ENCODE results near the gene RFPL1.

RFPL1 gene

DNA sequence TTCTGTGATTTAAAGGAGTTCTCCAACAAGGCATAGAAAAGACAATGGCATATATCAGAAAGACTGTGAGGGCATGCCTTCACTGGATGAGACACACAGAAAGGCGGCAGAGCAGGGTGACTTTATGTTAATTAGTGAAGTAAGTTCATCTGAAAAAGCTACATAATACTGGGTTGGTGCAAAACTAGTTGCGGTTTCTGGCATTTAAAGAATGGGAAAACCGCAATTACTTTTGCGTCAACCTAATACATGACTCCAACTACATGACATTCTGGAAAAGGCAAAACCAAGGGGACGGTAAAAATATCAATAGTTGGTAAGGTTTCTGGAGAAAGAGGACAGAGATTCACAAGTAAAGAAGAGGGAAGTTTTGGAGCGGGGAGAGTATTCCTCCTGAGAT is 5.1 kb downstream of the RFPL1 start:
- no peak for DNase-seq (ENCODE audit: low read depth)

DNA sequence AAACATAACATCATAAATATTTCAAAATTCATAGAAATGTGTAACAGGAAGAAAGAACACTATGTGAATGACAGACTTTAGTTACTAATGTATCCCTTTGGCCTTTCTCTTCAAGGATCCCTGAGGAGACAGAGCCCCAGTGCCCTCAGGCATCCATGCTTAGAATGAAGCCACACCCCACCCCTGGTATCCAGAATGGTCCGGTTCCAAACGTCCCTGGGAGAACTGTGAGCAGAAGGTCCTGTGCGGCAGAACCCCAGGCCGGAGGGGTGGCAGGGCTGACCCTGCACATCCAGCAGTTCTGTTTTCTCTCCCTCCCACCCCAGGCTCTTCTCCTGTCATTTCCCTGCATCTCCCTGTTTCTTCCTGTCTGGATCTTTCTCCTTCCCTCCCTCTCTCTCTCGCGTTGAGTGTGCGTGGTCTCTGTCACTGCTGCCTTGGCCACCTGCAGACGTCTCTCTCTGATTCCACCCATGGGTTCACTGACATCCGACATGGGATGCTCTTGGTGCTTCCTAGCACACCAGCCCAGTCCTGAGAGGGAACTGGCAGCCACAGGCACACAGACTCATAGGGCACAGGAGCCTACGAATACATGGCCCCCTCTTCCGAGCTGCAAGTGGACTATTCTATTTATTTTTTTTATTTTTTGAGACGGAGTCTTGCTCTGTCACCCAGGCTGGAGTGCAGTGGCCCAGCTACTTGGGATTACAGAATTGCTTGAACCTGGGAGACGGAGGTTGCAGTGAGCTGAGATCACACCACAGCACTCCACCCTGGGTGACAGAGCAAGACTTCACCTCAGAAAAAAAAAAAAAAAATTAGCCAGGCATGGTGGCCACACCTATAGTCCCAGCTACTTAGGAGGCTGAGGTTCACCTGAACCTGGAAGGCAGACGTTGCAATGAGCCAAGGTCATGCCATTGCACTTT is 5.7 kb downstream of the RFPL1 start:
- no peak for DNase-seq (ENCODE audit: low read depth)

DNA sequence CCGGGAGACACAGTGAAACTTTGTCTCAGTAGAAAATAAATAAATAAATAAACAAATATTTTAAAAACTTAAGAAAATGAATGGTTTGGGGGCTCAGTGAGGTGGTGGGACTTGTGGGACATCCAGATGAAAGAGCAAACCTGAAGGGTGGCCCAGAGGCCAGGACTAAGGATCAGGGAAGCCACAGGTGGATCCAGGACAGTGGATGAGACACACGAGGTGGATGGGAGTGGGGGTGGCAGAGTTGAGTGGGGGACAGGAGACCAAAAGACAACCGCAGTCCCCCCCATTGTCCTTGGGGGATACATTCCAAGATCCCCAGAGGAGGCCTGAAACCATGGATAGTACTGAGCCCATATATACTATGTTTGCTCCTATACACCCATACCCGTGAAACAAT is 7.1 kb downstream of the RFPL1 start:
- DNase-seq (ENCODE audit: low read depth): no peak

DNA sequence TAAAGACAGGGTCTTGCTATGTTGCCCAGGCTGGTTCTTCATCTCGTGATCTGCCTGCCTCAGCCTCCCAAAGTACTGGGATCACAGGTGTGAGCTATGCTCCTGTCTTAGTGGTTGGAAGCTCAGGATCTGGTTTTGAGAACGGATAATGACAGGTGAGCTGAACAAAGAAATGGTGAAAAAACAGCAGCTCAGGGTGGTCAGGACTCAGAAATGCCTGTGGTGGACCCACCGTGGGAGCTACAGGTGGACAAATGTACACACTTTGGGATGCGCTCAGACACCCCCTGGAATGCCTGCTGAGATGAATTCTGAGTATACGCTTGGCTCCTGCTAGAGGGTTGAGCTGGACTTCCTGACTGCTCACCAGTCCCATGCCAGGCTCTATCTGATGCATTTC is 9.5 kb downstream of the RFPL1 start:
- no peak for DNase-seq (ENCODE audit: low read depth)

DNA sequence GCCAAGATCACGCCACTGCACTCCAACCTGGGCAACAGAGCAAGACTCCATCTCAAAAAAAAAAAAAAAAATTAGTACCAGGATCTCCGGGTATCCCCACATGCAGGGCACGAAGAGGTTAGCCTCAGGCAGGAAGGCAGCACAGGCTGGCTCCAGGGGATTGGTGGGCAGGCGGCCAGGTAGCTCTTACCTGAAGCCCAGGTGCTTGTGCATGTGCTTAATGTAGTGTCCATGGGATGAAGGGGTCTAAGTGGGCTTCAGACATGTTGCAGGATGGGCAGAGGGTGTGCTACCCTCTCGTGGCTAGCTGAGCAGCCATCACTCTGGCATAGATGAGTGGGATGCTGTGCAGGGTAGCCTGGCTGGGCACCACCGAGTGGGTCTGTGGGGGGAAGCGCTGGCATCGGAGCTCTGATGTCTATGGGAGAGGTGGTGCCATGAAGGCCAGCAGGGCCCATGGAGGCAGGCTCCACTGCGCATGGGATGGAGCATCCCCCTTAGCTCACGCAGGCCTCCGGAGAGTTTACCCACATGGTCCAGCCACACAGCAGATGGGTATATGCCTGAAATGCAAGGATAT is 11.0 kb downstream of the RFPL1 start:
- no peak for DNase-seq (ENCODE audit: low read depth)

DNA sequence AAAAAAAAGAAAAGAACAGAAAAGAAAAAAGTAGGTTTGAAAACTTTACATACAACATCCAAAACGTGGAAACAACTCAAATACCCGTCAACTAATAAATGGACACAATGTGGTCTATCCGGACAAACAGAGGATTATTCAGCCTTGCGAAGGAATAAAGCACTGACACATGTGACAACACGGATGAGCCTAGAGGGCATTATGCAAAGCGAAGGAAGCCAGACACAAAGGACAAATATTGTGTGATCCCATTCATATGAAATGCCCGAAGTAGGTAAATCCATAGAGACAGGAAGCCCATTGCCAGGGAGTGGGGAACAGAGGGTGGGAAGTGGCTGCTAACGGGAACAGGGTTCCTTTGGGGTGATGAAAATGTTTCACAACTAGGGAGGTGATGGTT is 11.8 kb downstream of the RFPL1 start:
- no peak for DNase-seq (ENCODE audit: low read depth)

DNA sequence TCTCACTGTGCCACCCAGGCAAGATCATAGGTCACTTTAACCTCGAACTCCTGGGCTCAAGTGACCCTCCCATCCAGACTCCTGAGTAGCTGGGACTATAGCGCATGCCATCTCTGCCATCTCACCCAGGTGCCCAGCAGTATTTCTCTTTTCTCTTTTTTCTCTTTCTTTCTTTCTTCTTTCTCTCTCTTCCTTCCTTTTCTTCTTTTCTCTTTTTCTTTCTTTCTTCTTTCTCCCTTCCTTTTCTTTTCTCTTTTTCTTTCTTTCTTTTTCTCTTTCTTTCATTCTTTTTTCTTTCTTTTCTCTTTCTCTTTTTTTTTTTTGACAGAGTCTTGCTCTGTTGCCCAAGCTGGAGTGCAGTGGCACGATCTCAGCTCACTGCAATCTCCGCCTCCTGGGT is 13.5 kb downstream of the RFPL1 start:
- no peak for DNase-seq (ENCODE audit: low read depth)

DNA sequence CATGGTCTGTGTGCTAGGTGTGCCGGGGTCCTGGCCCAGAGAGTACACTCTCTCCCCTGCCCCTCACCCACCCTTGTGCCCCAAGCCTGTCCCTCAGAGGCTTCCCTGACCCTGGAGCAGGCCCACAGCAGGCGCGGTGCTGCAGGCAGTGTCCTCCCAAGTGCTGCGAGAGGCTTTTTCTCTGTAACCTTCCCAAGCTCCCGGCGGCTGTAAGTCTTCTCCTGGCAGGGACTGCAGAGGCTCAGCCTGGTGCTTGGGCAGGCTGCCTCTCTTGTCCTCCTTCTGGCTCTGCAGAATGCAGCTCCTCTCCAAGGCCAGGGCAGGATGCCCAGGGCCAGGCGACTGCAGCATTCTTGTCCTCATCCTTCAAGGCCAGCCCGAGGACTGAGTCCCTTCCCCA is 15.9 kb downstream of the RFPL1 start:
- no peak for DNase-seq (ENCODE audit: low read depth)

DNA sequence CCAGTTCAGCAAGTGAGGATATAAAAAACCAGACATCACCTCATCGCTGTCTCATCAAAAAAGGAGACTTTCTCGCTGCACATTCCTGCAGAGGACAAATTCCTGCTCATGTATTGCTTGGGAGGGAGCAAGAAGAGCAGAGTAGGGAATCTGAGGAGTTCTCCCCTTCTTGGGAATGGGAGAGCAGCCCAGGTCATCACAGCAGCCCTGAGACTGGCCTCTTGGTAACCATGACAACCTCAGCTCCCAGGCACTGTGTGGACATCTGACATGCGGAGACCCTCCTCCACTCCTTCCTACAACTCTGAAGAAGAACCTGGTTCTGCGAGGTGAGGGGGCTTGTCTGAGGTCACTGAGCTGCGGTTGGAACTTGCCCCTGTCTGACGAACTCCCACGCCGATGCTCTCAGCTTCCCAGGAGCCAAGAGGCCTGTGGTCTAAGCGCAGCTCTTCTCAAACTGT is 17.9 kb downstream of the RFPL1 start:
- DNase-seq (ENCODE audit: low read depth): no peak

DNA sequence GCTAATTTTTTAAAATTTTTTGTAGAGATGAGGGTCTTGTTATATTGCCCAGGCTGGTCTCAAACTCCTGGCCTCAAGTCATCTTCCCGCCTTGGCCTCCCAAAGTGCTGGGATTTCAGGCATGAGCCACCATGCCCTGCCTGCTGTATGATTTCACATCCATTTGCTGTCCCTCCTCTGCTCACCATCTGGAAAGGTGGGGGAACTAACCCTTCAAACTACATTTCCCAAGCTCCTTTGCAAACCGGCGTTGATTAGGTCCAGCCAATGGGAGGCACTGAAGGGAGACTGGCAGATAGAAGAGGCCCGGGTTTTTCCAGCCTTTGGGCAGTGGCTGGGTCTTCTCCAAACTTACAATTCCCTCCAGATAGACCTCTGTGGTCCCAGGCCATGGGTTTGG is 19.3 kb downstream of the RFPL1 start:
- no peak for DNase-seq (ENCODE audit: low read depth)

DNA sequence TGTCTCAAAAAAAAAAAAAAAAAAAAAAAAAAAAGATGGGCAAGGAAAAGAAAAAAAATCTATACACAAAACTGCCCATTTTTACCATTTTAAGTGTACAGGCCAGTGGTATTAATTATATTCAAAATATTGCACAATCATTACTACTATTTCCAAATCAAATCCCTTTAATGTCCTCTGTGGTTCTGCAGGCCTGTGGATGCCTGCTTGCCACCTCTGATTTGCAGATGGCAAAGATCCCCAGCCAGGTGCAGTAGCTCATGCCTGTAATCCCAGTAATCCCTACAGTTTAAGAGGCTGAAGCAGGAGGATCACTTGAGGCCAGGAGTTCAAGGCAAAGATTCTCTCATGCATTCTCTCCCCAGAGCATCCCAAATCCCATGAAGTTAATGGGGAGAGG is 20.2 kb downstream of the RFPL1 start:
- no peak for DNase-seq (ENCODE audit: low read depth)

DNA sequence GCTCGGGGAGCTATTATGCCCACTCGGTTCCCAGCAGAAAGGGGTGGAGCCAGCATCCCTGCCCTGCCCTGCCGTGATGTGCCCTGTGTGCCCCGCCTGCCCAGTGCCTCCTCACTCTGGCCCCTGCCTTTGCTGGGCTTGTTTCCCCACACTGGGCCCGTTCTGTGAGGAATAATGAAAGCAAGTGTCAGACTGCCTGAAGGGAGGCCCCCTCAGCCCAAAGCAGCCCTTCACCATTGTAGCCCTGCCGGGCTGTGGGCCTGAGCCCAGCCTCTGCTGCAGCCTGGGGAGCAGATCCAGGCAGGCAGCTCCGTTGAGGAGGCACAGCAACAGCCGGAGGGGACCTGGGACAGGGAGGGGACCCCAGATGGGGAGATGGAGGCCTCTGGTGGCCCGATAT is 21.4 kb downstream of the RFPL1 start:
- no peak for DNase-seq (ENCODE audit: low read depth)

DNA sequence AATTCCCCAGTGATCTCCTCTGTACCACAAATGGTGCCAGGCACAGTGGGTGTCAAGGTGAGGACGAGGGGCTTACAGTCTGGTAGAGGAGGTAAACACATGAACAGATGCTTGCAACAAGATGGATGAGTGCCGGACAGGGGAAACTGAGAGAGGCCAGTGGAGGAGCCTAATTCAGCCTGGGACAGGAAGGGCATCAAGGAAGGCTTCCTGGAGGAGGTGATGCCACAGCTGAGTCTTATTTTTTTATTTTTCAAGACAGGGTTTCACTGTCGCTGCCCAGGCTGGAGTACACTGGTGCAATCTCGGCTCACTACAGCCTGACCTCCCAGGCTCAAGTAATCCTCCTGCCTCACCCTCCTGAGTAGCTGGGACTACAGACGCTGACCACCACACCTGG is 22.9 kb downstream of the RFPL1 start:
- no peak for DNase-seq (ENCODE audit: low read depth)

DNA sequence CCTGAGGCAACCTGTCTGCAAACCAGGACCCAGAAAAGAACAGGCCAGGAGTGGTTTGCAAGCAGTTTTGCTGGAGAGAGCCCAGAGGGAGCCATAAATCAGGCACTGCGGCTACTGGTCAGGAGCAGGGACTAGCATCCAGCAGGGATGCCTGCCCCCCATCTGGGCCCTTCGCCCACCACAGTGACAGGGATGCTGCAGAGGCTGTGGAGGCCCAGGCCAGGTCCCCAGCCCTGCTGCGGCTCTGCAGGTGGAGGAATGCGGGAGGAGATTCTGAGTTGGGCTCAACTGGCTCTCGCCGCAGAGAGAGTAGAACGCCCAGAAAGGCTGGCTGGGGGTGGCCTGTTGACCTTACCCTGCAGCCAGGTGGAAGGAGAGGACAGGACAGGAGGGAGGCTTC is 25.2 kb downstream of the RFPL1 start:
- DNase-seq (ENCODE audit: low read depth): no peak

DNA sequence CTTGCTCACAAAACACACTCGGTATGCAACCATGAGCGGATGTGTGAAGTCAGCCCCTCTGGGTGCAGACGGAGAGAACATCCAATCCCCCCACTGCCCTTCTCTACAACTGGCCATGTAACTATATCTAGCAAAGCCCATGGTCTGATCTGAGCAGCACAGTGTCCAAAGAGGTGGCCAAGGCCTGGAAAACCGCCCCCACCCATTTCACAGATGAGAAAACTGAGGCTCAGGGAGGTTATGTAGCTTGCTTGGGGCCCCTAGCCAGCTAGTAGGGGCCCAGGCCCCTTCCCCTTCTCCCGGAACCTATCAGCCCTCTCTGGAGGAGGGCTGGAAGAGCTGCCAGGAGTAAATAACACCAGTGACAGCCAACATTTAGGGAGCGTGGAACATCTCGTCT is 26.2 kb downstream of the RFPL1 start:
- DNase-seq (ENCODE audit: low read depth): no peak

DNA sequence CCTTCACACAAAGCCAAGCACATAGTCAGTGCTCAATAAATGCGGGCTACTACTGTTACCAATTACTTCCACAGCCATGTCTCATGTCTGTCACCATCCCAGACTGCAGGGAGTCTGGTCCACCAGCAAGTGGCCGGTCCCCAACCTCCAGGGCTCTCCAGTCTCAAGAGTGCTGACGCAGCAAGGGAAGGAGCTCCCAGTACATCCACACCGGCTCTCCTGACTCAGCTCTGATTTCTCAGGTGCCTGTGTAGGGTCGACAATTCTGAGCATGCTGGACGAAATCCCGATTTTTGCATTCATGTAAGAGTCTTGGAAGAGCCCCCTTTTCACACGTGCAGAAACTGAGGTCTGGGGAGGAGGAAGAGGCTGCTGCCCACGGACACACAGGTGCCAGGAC is 31.4 kb downstream of the RFPL1 start:
- no peak for DNase-seq (ENCODE audit: low read depth)

DNA sequence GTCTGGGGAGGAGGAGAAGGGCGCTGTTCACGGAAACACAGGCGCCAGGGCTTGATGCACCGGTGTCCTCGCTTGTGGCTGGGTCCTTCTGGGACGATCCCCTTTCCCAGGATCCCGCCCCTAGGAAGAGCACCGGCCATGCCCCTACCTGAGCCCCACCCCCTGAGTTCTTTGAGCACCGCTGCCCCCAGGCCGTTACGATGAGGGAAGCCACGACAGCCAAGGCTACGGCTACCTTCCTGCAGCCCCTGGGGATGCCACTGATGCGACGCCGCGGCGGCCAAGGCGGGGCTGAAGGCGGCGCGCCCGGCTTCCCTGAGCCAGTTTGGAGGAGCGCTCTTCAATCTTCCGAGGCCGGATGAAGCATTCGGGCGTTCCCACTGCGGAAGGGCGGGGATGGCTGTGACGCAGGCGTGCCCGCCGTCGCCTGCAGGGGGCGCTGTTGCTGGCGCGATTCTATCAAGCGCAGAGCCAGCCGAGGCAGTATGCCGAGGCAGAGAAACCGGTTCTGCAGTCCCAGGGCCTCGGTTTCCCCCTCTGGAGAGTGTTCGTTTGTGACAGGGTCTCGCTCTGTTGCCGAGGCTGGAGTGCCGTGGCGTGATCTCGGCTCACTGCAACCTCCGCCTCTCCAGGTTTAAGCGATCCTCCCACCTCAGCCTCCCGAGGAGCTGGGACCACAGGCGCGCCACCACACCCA is 31.9 kb downstream of the RFPL1 start:
- no peak for DNase-seq (ENCODE audit: low read depth)

DNA sequence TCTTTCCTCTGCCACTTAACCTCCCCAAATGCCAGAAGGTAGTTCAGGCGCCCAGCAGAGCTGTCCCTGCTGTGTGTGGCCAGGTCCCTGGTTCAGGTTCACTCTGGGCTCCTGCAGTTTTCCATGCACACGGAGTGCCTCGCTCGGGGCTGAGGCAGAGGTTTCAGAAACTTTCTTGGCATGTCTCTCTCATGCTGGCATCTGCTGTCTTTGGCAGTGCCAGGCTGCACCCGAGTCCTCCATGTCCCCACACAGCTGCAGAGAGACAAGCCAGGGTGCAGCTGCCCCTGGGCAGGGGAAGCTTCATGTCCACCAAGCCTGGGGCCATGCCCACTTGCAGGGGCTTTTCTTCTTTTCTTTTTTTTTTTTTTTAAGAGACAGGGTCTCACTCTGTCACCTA is 34.6 kb downstream of the RFPL1 start:
- DNase-seq (ENCODE audit: low read depth): no peak

DNA sequence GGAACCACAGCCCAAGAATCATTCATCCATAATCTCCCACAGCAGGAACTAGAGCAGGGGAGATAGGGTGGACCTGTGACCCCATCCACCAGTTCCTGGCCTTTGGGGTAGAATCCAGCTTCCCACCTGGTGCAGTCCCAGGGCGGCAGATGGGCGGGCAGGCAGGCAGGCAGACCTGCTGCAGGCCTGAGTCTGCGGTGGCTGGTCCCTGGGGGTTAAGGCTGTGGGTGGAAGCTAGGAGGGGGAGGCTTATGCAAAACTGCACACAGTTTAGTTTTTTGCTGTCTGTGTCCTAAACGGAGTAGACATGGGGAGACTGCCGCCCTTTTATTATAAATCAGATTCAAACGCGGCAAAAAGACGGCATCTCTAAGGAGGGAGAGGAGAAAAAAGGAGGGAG is 37.2 kb downstream of the RFPL1 start:
- DNase-seq (ENCODE audit: low read depth): no peak

DNA sequence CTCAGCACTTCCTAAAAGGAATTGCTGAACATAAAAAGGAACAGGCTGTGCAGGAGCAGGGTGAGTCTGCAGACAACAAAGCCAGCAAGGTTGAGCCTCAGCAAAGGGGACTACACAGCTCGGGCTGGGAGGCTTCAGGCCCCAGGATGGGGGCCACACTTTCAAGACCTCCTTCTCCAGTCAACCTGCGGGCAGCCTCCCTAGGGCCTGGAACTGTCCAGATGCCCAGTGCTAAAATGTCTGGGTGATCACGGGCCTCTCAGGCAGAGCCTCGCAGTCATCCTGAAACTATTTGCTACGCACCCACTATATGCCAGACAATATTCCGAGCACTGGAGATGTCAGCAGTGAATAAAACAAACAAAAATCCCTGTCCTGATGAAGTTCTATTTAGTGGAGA is 37.7 kb downstream of the RFPL1 start:
- DNase-seq (ENCODE audit: low read depth): no peak

DNA sequence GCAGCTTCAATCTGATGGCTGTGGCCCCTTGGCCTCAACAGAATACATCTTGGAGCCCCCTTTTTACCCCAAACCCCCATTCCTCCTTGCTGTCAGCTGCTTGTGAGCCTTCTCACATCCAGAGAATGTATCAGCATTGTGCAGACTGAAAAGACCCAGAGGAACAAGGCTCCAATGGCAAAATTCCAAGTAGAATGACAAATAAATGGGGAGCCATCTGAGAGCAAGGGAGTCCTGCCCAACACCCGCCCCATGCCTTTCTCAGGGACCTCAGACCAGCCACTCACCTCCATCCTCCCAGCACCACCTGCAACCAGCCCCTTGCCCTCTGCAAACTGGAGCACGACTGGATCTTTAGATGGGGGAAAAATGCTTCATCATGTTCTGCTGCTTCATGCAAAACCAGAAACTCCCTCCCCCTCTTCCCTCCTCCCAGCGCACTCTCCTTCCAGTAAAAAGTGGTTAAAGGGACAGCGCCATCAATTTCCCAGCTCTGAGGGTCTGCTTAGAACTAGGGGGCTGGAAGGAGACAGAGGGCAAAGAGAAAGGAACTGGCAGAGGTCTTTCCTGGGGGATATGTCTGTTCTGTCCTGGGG is 39.4 kb downstream of the RFPL1 start:
- no peak for DNase-seq (ENCODE audit: low read depth)

DNA sequence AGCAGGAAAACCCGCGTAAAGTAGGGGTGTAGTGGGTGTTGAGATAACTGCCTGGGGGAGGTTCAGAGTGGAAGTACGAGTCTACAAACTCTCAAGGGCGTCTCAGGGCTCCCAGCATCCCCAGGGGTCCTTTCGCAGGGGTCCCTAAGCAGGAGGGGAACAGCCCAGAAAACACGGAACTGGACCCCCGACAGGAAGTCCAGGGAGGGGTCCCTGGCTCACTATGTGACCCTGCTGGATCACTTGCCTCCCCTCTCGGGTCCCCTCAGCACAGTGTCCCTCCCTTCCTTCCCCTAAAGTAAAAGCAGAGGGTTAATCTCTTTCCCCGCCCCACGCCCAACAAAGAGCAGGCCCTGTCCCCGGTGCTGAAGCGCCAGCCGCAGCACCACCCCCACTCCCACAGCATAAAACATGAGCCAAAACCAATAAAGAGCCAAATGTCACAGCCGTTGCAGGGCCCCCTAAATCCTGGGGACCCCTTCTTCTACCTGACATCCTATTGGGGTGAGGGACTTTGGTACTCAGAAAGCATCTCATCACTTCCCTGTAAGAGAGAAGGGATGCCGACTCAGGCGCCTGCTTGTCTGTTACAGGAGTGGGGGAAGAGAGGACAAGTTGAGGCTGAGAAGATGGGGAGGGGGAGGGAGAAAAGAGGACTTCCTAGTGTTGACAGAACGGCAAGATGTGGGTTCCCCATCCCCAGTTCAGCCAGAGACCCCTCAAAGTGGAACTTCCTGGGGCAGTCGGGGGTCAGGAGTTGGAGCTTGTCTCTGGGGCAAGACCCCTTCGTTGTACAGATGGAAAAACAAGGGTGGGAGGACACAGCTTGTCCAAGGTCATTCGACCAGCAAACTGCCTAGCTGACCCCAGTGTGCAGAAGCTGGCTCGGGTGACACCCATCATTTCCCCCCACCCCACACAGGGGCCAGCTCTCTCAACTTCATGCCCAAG is 40.2 kb downstream of the RFPL1 start:
- DNase-seq (ENCODE audit: low read depth): no peak

All from CMK (cell line).